GM12864 (cell line): ENCODE measurements around the gene MRNIP.
A peak's percentile ranks its signal among the peaks of the same experiment; 100 is the strongest.

ENCODE experiments used
- DNase-seq: peaks from one replicate; pipeline ENCODE4 v3.0.0-alpha.2; 2011; ENCODE audit warnings: low read depth
- H3K4me3 ChIP-seq: 2 replicates; pipeline ENCODE4 v1.5.1; 2011; ENCODE audit warnings: mild to moderate bottlenecking, low read depth, low read length, control low read depth
- CTCF ChIP-seq: IDR thresholded peaks from 2 replicates; pipeline ENCODE4 v1.5.1; 2011; ENCODE audit warnings: low read depth, mild to moderate bottlenecking, moderate library complexity, low read length, control low read depth, inconsistent platforms; ENCODE audit errors: missing control alignments

MRNIP gene

DNA sequence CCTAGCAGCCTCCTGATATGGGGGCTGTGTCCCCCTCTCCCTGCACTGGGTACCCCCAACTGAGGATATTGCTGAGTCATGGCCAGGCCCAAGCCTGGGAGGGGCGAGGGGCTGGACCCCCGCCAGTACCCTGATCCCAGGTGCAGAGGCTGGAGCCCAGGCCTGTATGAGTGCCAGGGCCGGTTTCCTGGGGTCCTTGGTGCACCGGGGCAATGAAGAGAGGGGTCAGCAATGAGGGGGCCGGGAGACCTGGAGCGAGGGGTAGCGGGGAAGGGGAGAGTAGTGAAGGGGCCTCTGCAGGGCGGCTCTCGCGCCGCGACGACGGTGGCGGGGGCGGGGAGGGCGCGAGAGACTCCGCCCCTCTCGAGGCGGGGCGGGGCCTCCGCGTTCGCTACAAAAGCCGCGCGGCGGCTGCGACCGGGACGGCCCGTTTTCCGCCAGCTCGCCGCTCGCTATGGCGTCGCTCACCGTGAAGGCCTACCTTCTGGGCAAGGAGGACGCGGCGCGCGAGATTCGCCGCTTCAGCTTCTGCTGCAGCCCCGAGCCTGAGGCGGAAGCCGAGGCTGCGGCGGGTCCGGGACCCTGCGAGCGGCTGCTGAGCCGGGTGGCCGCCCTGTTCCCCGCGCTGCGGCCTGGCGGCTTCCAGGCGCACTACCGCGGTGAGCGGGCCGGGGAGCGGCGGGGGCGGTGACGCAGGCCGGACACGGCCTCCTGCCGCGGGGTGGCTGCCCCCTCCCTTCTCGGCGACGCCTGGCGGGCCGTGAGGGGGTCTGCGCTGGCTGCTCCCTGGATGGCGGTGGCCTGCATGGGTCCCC, 37.9 kb downstream of the MRNIP start, which contains the start of gene SQSTM1:
Gene SQSTM1 (plus strand): TSS at position 423 of the 815 bp plus-strand sequence. CDS start 32 bp downstream, at position 455.
- TF ChIP-seq CTCF = no peak
- DNase-seq = no peak

GRCh38 chr5:179820127-179820482, 38.5 kb downstream of the MRNIP start:
- peak overlapping the region; percentile 86 for H3K4me3 ChIP-seq
- no peak for DNase-seq
- no peak for TF ChIP-seq CTCF

More for the DNA sequence above, 37.9 kb downstream of the MRNIP start, which contains the start of gene SQSTM1:
- H3K4me3 ChIP-seq = peak within 1 kb of the TSS; percentile 86

- peak overlapping the region; percentile 58 for H3K4me3 ChIP-seq
- DNase-seq = no peak
- no peak for TF ChIP-seq CTCF
Observed at GRCh38 chr5:179819296-179820126, 39.1 kb downstream of the MRNIP start.

DNA sequence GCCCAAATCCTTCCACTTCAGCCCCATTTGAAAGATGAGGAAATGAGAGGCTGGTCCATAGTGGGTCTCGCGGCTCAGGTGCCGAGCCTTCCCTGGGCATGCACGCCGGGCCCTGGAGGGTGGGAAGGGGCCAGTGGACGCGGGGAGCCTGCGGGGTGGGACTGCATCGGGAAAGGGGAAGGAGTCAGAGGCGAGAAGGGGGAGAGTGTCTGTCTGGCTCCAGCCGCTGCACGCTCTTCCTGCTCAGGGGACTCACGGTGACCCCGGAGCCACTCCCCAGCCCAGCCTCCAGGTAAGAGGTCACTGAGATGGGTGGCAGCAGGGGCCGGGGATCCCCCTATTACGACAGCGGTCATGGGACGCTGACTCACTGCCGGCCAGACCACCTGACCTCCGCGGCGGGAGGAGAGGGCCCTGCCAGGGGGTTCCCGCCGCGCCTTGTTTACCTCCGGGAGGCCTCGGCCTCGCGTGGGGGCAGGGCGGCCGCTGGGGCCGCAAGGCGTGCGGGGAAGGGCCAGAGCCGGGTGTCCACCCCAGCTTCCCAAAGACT, 39.8 kb downstream of the MRNIP start:
- no peak for TF ChIP-seq CTCF
- H3K4me3 ChIP-seq = peak overlapping the region; percentile 58
- peak; percentile 82 for DNase-seq

- peak overlapping the region; percentile 58 for H3K4me3 ChIP-seq
- no peak for TF ChIP-seq CTCF
- DNase-seq = no peak
Observed at GRCh38 chr5:179817890-179818745, 40.5 kb downstream of the MRNIP start.

GRCh38 chr5:179817470-179817840, 41.2 kb downstream of the MRNIP start:
- H3K4me3 ChIP-seq = no peak overlapping the region
- TF ChIP-seq CTCF = no peak
- no peak for DNase-seq
